Endodermal cell (in vitro differentiated cells): ENCODE results near the gene BSG. TPM values are rescaled to one million over a fixed set of nuclear protein-coding genes. Genes with fewer than 3 reads are reported as not detected.
A peak's percentile ranks its signal among the peaks of the same experiment; 100 is the strongest.
"Not testable (repeated sequence)": the region's sequence is repeated elsewhere in the genome, so short reads cannot be mapped to it uniquely, and the experiment has no call there.

ENCODE experiments used
- DNase-seq: peaks from one replicate; pipeline ENCODE4 v3.0.0-alpha.2; 2017
- H3K27ac ChIP-seq: 2 replicates; pipeline ENCODE4 v1.5.1; 2013; ENCODE audit warnings: mild to moderate bottlenecking, low read depth, low read length, moderate library complexity
- H3K27me3 ChIP-seq: 2 replicates; pipeline ENCODE4 v1.6.1; 2013; ENCODE audit warnings: mild to moderate bottlenecking, low read length, moderate library complexity; ENCODE audit not compliant: insufficient read depth, control insufficient read depth, poor library complexity, severe bottlenecking
- H3K36me3 ChIP-seq: 2 replicates; pipeline ENCODE4 v1.7.0; 2013; ENCODE audit warnings: mild to moderate bottlenecking, low read length, moderate library complexity; ENCODE audit not compliant: control insufficient read depth, insufficient read depth
- H3K4me1 ChIP-seq: one replicate; pipeline ENCODE4 v1.7.0; 2013; ENCODE audit warnings: low read length; ENCODE audit not compliant: control insufficient read depth, insufficient read depth
- H3K4me3 ChIP-seq: 2 replicates; pipeline ENCODE4 v1.5.1; 2013; ENCODE audit warnings: mild to moderate bottlenecking, low read length, moderate library complexity
- H3K9ac ChIP-seq: 2 replicates; pipeline ENCODE4 v1.6.1; 2013; ENCODE audit warnings: mild to moderate bottlenecking, low read length, moderate library complexity; ENCODE audit not compliant: poor library complexity, severe bottlenecking; ENCODE audit errors: extremely low read depth
- H3K9me3 ChIP-seq: 2 replicates; pipeline ENCODE4 v1.6.1; 2013; ENCODE audit warnings: mild to moderate bottlenecking, low read length, moderate library complexity; ENCODE audit not compliant: control insufficient read depth
- H3K27ac Mint-ChIP-seq: 2 replicates; pipeline ENCODE4 v1.8.0; 2020; ENCODE audit warnings: mixed read lengths
- H3K27me3 Mint-ChIP-seq: 2 replicates; pipeline ENCODE4 v1.8.0; 2021; ENCODE audit warnings: mild to moderate bottlenecking, mixed read lengths; ENCODE audit not compliant: insufficient read depth
- H3K36me3 Mint-ChIP-seq: 2 replicates; pipeline ENCODE4 v1.8.0; 2020; ENCODE audit warnings: low read depth, mixed read lengths
- H3K4me1 Mint-ChIP-seq: 2 replicates; pipeline ENCODE4 v1.8.0; 2020; ENCODE audit warnings: mixed read lengths
- H3K4me3 Mint-ChIP-seq: 2 replicates; pipeline ENCODE4 v1.8.0; 2020; ENCODE audit warnings: mild to moderate bottlenecking, moderate library complexity, mixed read lengths
- H3K9me3 Mint-ChIP-seq: 2 replicates; pipeline ENCODE4 v1.8.0; 2020; ENCODE audit warnings: mild to moderate bottlenecking, mixed read lengths
- WGBS, 2 experiments: methylation state at CpG; one replicate each; pipeline versions ENCODE4 v1.1.5 to v1.1.7; 2013; ENCODE audit warnings: missing lambda C conversion rate in 2 of 2, mixed read lengths in 1 of 2; ENCODE audit not compliant: insufficient coverage in 1 of 2, insufficient read length in 1 of 2; 5-methylcytosine and 5-hydroxymethylcytosine counted together
- total RNA-seq, 2 donors: library from RNA; stranded (reverse); fragmentation: NEBNext Ultra II Directional in 1 of 2; extraction: Animal tissue kit (Norgen Biotek cat#: 25700) in 1 of 2; gene quantifications; 2 replicates in 1 of 2; 3 replicates in 1 of 2; pipeline ENCODE4 v1.2.1, GENCODE V29; 2021
- TF ChIP-seq, protein P1 (sequence below): fragments of 200-600 bp; sonication (generic); conservative IDR thresholded peaks from 2 replicates; pipeline ENCODE4 v1.5.0; 2021; ENCODE audit warnings: antibody characterized with exemption, mild to moderate bottlenecking

Gene BSG
- total RNA-seq, 2 donors from 2014 or later: 808 to 833 TPM

GRCh38 chr19:583198-583967 lies 11.0 kb downstream of the BSG start:
- Histone ChIP-seq H3K9me3 (no peaks in the 10 kb centered on the region), H3K36me3 (peaks cover 35% of the 10 kb centered on the region), H3K27ac (no peak overlapping the region), H3K4me1 (no peaks in the 10 kb centered on the region), H3K9ac (no peak overlapping the region), H3K4me3 (no peak overlapping the region), H3K27me3 (peaks cover 3% of the 10 kb centered on the region)
- peak; percentile 38 for DNase-seq
- no peak overlapping the region for H3K4me3 Mint-ChIP-seq
- TF ChIP-seq, protein P1, sequence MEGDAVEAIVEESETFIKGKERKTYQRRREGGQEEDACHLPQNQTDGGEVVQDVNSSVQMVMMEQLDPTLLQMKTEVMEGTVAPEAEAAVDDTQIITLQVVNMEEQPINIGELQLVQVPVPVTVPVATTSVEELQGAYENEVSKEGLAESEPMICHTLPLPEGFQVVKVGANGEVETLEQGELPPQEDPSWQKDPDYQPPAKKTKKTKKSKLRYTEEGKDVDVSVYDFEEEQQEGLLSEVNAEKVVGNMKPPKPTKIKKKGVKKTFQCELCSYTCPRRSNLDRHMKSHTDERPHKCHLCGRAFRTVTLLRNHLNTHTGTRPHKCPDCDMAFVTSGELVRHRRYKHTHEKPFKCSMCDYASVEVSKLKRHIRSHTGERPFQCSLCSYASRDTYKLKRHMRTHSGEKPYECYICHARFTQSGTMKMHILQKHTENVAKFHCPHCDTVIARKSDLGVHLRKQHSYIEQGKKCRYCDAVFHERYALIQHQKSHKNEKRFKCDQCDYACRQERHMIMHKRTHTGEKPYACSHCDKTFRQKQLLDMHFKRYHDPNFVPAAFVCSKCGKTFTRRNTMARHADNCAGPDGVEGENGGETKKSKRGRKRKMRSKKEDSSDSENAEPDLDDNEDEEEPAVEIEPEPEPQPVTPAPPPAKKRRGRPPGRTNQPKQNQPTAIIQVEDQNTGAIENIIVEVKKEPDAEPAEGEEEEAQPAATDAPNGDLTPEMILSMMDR: no peak
- peak overlapping the region; percentile 78 for H3K27ac Mint-ChIP-seq
- H3K27me3 Mint-ChIP-seq: peaks cover 8% of the 10 kb centered on the region
- peaks cover 3% of the 10 kb centered on the region for H3K4me1 Mint-ChIP-seq
- WGBS, 2 experiments: 92 to 95% methylated on average over 11 to 27 of the region's 27 CpGs
- H3K36me3 Mint-ChIP-seq: peaks cover 9% of the 10 kb centered on the region
- no peaks in the 10 kb centered on the region for H3K9me3 Mint-ChIP-seq

- H3K4me3 Mint-ChIP-seq: no peak overlapping the region
- H3K9me3 Mint-ChIP-seq: no peaks in the 10 kb centered on the region
- DNase-seq: no peak
- H3K27ac Mint-ChIP-seq: peak overlapping the region; percentile 78
- peaks cover 9% of the 10 kb centered on the region for H3K27me3 ChIP-seq
- H3K36me3 Mint-ChIP-seq: peaks cover 9% of the 10 kb centered on the region
- no peaks in the 10 kb centered on the region for H3K4me1 ChIP-seq
- 95 to 100% methylated on average over 1 to 5 of the region's 5 CpGs for WGBS, 2 experiments
- H3K4me1 Mint-ChIP-seq: peaks cover 3% of the 10 kb centered on the region
- no peak overlapping the region for H3K4me3 ChIP-seq
- H3K9me3 ChIP-seq: no peaks in the 10 kb centered on the region
- no peak overlapping the region for H3K9ac ChIP-seq
- H3K27me3 Mint-ChIP-seq: peaks cover 13% of the 10 kb centered on the region
- peaks cover 33% of the 10 kb centered on the region for H3K36me3 ChIP-seq
- H3K27ac ChIP-seq: no peak overlapping the region
- TF ChIP-seq, protein P1: no peak
Observed at GRCh38 chr19:583968-584239, 11.5 kb downstream of the BSG start.

- peaks cover 32% of the 10 kb centered on the region for H3K36me3 ChIP-seq
- no peak overlapping the region for H3K4me3 Mint-ChIP-seq
- peaks cover 14% of the 10 kb centered on the region for H3K27me3 ChIP-seq
- no peak overlapping the region for H3K4me3 ChIP-seq
- H3K9me3 Mint-ChIP-seq: no peaks in the 10 kb centered on the region
- DNase-seq: peak; percentile 93
- H3K27ac ChIP-seq: no peak overlapping the region
- peaks cover 17% of the 10 kb centered on the region for H3K27me3 Mint-ChIP-seq
- peaks cover 9% of the 10 kb centered on the region for H3K36me3 Mint-ChIP-seq
- H3K27ac Mint-ChIP-seq: peak overlapping the region; percentile 78
- H3K9ac ChIP-seq: no peak overlapping the region
- WGBS, 2 experiments: 57 to 66% methylated on average over 30 to 38 of the region's 38 CpGs
- TF ChIP-seq, protein P1: peak; percentile 97
- H3K9me3 ChIP-seq: no peaks in the 10 kb centered on the region
- H3K4me1 Mint-ChIP-seq: peaks cover 3% of the 10 kb centered on the region
- no peaks in the 10 kb centered on the region for H3K4me1 ChIP-seq
Observed at GRCh38 chr19:584240-585001, 12.0 kb downstream of the BSG start.

DNA sequence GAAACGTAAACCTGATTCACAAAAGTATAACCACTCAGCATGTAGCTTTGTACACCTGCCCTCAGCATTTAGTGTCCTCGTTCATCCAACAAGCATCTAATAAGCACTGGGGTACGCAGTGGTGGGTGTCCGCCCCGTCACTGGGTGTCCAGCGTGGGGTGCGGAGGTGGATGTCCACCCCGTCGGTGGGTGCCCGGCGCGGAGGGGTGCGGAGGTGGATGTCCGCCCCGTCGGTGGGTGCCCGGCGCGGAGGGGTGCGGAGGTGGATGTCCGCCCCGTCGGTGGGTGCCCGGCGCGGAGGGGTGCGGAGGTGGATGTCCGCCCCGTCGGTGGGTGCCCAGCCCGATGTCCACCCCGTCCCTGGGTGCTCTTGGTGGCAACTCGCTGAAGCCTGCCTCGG lies 12.8 kb downstream of the BSG start:
- H3K4me3 ChIP-seq, H3K4me3 Mint-ChIP-seq, H3K27ac Mint-ChIP-seq, H3K9me3 ChIP-seq, H3K9me3 Mint-ChIP-seq, DNase-seq, H3K36me3 Mint-ChIP-seq, H3K4me1 ChIP-seq, H3K27ac ChIP-seq, H3K4me1 Mint-ChIP-seq, H3K9ac ChIP-seq: not testable (repeated sequence)
- Histone ChIP-seq H3K36me3 (peaks cover 25% of the 10 kb centered on the region), H3K27me3 (peaks cover 15% of the 10 kb centered on the region)
- H3K27me3 Mint-ChIP-seq: peaks cover 17% of the 10 kb centered on the region
- 91 to 92% methylated on average over 8 to 25 of the region's 34 CpGs for WGBS, 2 experiments
